Smooth muscle cell (in vitro differentiated cells): ENCODE data around the gene PAFAH1B1. TPM values are rescaled to one million over a fixed set of nuclear protein-coding genes. Genes with fewer than 3 reads are reported as not detected.

ENCODE experiments used
- DNase-seq: peaks from one replicate; lab custom pipeline; 2025; ENCODE audit not compliant: unreplicated experiment; lab: John Stamatoyannopoulos, UW
- H2AFZ ChIP-seq: fragments of 200-600 bp; sonication (generic); 2 replicates; pipeline ENCODE4 v1.6.0; 2016; ENCODE audit warnings: antibody characterized with exemption, low read depth, mild to moderate bottlenecking
- H3F3A ChIP-seq: fragments of 200-600 bp; sonication (generic); 2 replicates; pipeline ENCODE4 v1.6.0; 2017; ENCODE audit warnings: antibody characterized with exemption, low read depth
- H3K27ac ChIP-seq: fragments of 200-600 bp; sonication (generic); 2 replicates; pipeline ENCODE4 v1.5.1; 2016; ENCODE audit warnings: low read depth, mild to moderate bottlenecking
- H3K27me3 ChIP-seq: fragments of 200-600 bp; sonication (generic); 2 replicates; pipeline ENCODE4 v1.6.1; 2016; ENCODE audit warnings: low read depth, mild to moderate bottlenecking
- H3K36me3 ChIP-seq: fragments of 200-600 bp; sonication (generic); 2 replicates; pipeline ENCODE4 v1.5.1; 2016; ENCODE audit warnings: low read depth
- H3K4me1 ChIP-seq: fragments of 200-600 bp; sonication (generic); 2 replicates; pipeline ENCODE4 v1.5.1; 2016; ENCODE audit warnings: low read depth
- H3K4me2 ChIP-seq: fragments of 200-600 bp; sonication (generic); 2 replicates; pipeline ENCODE4 v1.6.0; 2016; ENCODE audit warnings: mild to moderate bottlenecking
- H3K4me3 ChIP-seq: fragments of 200-600 bp; sonication (generic); 2 replicates; pipeline ENCODE4 v1.5.1; 2016; ENCODE audit warnings: mild to moderate bottlenecking
- H3K79me2 ChIP-seq: fragments of 200-600 bp; sonication (generic); 2 replicates; pipeline ENCODE4 v1.6.0; 2016; ENCODE audit warnings: low read depth, mild to moderate bottlenecking
- H3K9ac ChIP-seq: fragments of 200-600 bp; sonication (generic); 2 replicates; pipeline ENCODE4 v1.6.0; 2016; ENCODE audit warnings: low read depth
- H3K9me3 ChIP-seq: fragments of 200-600 bp; sonication (generic); replicated peaks from 2 replicates; pipeline ENCODE4 v1.5.1; 2016; ENCODE audit warnings: low read depth
- H4K20me1 ChIP-seq: fragments of 200-600 bp; sonication (generic); 2 replicates; pipeline ENCODE4 v1.6.0; 2016; ENCODE audit warnings: low read depth
- CTCF ChIP-seq: fragments of 200-600 bp; sonication (generic); IDR thresholded peaks from 2 replicates; pipeline ENCODE4 v1.5.1; 2017; ENCODE audit warnings: borderline replicate concordance, mild to moderate bottlenecking, antibody characterized with exemption; ENCODE audit not compliant: insufficient read depth, poor library complexity, severe bottlenecking
- WGBS: methylation state at CpG from one replicate; pipeline ENCODE4 v1.1.7; 2016; ENCODE audit warnings: low lambda C conversion rate; 5-methylcytosine and 5-hydroxymethylcytosine counted together
- polyA plus RNA-seq: library from polyadenylated mRNA; unstranded; fragments of >200 nt; fragmentation: Nextera tagmentation; extraction: Ambion mirVana; gene quantifications from 2 replicates; pipeline ENCODE4 v1.2.1, GENCODE V29; 2016
- total RNA-seq: library from RNA; depleted of rRNA; stranded (reverse); fragments of >200 nt; gene quantifications from 2 replicates; pipeline ENCODE4 v1.2.3, GENCODE V29; 2014

The PAFAH1B1 gene
- total and polyA plus RNA-seq, 2 experiments from 2014 or later = 105 to 127 TPM

- H3F3A ChIP-seq = no peaks in the 10 kb centered on the region
- H3K27ac ChIP-seq = no peak overlapping the region
- H3K4me3 ChIP-seq = no peak overlapping the region
- 97% methylated on average over 22 of the region's 25 CpGs for WGBS
- H3K27me3 ChIP-seq = no peaks in the 10 kb centered on the region
- no peak overlapping the region for H3K9ac ChIP-seq
- TF ChIP-seq CTCF = no peak
- H3K4me1 ChIP-seq = peaks cover 14% of the 10 kb centered on the region
- H3K36me3 ChIP-seq = no peaks in the 10 kb centered on the region
- no peak overlapping the region for H2AFZ ChIP-seq
- peaks cover 66% of the 10 kb centered on the region for H4K20me1 ChIP-seq
- H3K79me2 ChIP-seq = peaks cover 54% of the 10 kb centered on the region
- no peak for DNase-seq
- no peak overlapping the region for H3K4me2 ChIP-seq
- no peaks in the 10 kb centered on the region for H3K9me3 ChIP-seq
Measured at GRCh38 chr17:2705888-2706795, 112.7 kb downstream of the PAFAH1B1 start.

DNA sequence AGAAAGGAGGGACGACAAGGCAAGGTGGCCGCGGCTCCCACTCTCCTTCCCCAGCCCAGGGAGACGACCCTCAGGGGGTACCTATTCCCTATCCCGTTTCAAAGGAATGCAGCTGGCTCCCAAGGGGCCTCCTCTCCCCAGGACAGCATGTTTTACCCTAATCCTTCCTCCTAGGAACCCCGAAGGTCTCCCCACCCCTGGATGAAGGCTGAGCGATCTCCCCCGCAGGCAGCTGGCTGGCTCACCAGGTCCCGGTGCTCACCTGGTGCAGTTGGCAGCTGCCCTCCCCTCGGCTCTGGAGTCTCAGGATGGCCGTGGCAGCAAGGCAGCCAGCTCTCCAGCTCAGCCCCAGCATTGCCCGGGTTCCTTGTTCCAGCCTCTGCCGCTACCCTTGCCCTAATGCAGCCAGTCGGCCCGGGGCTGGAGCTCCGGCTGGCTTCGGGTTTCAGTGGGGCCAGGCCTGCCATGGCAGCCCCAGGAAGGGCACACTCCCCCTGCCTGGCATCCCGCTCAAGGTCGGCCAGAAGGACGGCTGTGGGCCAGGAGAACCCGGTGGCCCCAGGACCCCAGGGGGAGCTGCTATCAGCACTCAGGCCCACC is 113.6 kb downstream of the PAFAH1B1 start:
- H3K27ac ChIP-seq = no peak overlapping the region
- peaks cover 66% of the 10 kb centered on the region for H4K20me1 ChIP-seq
- H3K36me3 ChIP-seq = no peaks in the 10 kb centered on the region
- H3K9ac ChIP-seq = no peak overlapping the region
- DNase-seq = no peak
- H2AFZ ChIP-seq = no peak overlapping the region
- no peaks in the 10 kb centered on the region for H3K9me3 ChIP-seq
- H3K27me3 ChIP-seq = no peaks in the 10 kb centered on the region
- no peak overlapping the region for H3K4me2 ChIP-seq
- no peak overlapping the region for H3K4me3 ChIP-seq
- H3F3A ChIP-seq = no peaks in the 10 kb centered on the region
- WGBS = 97% methylated on average over 21 of the region's 21 CpGs
- no peak for TF ChIP-seq CTCF
- H3K79me2 ChIP-seq = peaks cover 55% of the 10 kb centered on the region
- peaks cover 14% of the 10 kb centered on the region for H3K4me1 ChIP-seq

DNA sequence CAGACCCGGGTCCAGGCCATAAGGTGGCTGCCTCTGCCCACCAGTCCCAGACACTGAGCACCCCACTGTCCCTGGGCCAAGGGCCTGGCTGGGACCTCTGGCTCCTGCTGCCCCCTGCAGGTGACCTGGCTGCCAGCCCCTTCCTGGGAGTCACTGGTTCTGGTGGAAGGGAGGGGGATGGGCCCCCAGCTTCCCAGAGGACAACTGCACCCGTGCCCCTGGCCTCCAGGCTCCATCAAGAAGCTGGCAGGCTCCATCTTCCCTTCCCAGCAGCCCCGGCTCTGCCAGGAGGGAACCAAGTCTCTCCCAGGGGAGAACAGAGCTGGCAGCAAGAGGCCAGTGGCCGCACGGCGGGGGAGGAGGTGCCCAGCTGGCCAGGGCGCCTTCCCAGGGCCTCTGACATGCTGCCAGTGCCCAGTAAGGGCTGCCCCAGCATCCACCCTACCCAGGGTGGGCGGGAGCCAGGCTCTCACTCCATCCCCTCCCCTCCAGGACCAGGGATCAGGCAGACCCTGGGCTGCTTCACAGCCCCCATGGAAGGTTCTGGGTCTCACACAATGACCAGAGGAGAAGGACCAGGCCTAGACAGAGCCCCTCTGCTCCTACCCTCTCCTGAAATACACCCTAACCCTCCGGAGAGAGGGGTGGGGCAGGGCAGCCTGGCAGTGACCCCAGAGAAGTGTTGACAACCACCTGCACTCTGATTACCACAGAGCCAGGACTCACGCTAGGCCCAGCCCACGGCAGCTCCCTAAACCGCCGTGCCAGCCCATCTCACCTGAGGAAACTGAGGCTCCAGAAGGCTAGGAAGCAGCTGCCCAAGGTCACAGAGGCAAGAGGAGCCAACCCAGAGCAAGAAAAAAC is 114.5 kb downstream of the PAFAH1B1 start:
- no peak overlapping the region for H3K4me3 ChIP-seq
- H3K27ac ChIP-seq = no peak overlapping the region
- peaks cover 59% of the 10 kb centered on the region for H3K79me2 ChIP-seq
- H3K4me2 ChIP-seq = no peak overlapping the region
- H3K36me3 ChIP-seq = no peaks in the 10 kb centered on the region
- no peak for DNase-seq
- H3K9ac ChIP-seq = no peak overlapping the region
- H3K4me1 ChIP-seq = peaks cover 20% of the 10 kb centered on the region
- peaks cover 66% of the 10 kb centered on the region for H4K20me1 ChIP-seq
- H2AFZ ChIP-seq = no peak overlapping the region
- 91% methylated on average over 13 of the region's 13 CpGs for WGBS
- H3K9me3 ChIP-seq = no peaks in the 10 kb centered on the region
- peak; percentile 22 for TF ChIP-seq CTCF
- no peaks in the 10 kb centered on the region for H3F3A ChIP-seq
- H3K27me3 ChIP-seq = no peaks in the 10 kb centered on the region
